Fibroblast of skin of left quadriceps (primary cell): Measurements from ENCODE around the gene GRHPR.
"Not testable (repeated sequence)": the region's sequence is repeated elsewhere in the genome, so short reads cannot be mapped to it uniquely, and the experiment has no call there.

Experiments
- DNase-seq, 2 experiments: peaks; one replicate each; pipeline ENCODE4 v3.0.0-alpha.2; 2013; ENCODE audit warnings: low read depth in 2 of 2

GRHPR gene

GRCh38 chr9:37447111-37447510 is 24.6 kb downstream of the GRHPR start:
- no peak for DNase-seq

- no peak for DNase-seq
Observed at GRCh38 chr9:37449862-37450632, 27.6 kb downstream of the GRHPR start.

- no peak for DNase-seq
Observed at GRCh38 chr9:37451628-37452027, 29.1 kb downstream of the GRHPR start.

GRCh38 chr9:37452611-37453010 is 30.1 kb downstream of the GRHPR start:
- DNase-seq, result no peak

GRCh38 chr9:37453827-37454226 is 31.3 kb downstream of the GRHPR start:
- no peak for DNase-seq

- no peak for DNase-seq
Observed at GRCh38 chr9:37454238-37454637, 31.7 kb downstream of the GRHPR start.

- DNase-seq, result no peak
Observed at GRCh38 chr9:37455884-37456647, 33.6 kb downstream of the GRHPR start.

GRCh38 chr9:37456817-37457216 is 34.3 kb downstream of the GRHPR start:
- DNase-seq, result no peak

GRCh38 chr9:37464006-37464405 is 41.5 kb downstream of the GRHPR start:
- DNase-seq, result no peak

GRCh38 chr9:37464426-37465248 is 42.1 kb downstream of the GRHPR start:
- peak in 1 of 2 experiments; percentile 35 for DNase-seq

GRCh38 chr9:37465249-37466036 is 42.9 kb downstream of the GRHPR start, which contains the start of gene ZBTB5:
ZBTB5 (minus strand) TSS chr9:37465450; CDS start chr9:37442551, 22,899 bp downstream.
- peak; percentile 100 for DNase-seq

GRCh38 chr9:37466037-37466709 is 43.7 kb downstream of the GRHPR start:
- DNase-seq, result peak; percentile 61 to 64

GRCh38 chr9:37467530-37467929 is 45.0 kb downstream of the GRHPR start:
- DNase-seq, result not testable (repeated sequence)

- DNase-seq, result no peak
Observed at GRCh38 chr9:37468620-37469019, 46.1 kb downstream of the GRHPR start.

GRCh38 chr9:37471942-37472684 is 49.6 kb downstream of the GRHPR start:
- DNase-seq, result peak; percentile 97

- DNase-seq, result not testable (repeated sequence)
Observed at GRCh38 chr9:37473982-37474381, 51.5 kb downstream of the GRHPR start.

GRCh38 chr9:37474438-37474837 is 51.9 kb downstream of the GRHPR start:
- DNase-seq, result no peak

- no peak for DNase-seq
Observed at GRCh38 chr9:37476930-37477329, 54.4 kb downstream of the GRHPR start.

GRCh38 chr9:37477443-37477842 is 54.9 kb downstream of the GRHPR start:
- not testable (repeated sequence) for DNase-seq
